Nephron progenitor cell (in vitro differentiated cells): ENCODE measurements around the gene BLVRB.
A peak's percentile ranks its signal among the peaks of the same experiment; 100 is the strongest.

Source experiments
- DNase-seq: peaks from one replicate; pipeline ENCODE4 v3.0.0; 2021
- H3K27ac Mint-ChIP-seq: 2 replicates; pipeline ENCODE4 v1.8.0; 2021; ENCODE audit warnings: mild to moderate bottlenecking, moderate library complexity, mixed read lengths
- H3K27me3 Mint-ChIP-seq: 2 replicates; pipeline ENCODE4 v1.8.0; 2021; ENCODE audit warnings: mild to moderate bottlenecking, low read depth, mixed read lengths; ENCODE audit not compliant: poor library complexity
- H3K36me3 Mint-ChIP-seq: 2 replicates; pipeline ENCODE4 v1.8.0; 2021; ENCODE audit warnings: low read depth, mixed read lengths
- H3K4me1 Mint-ChIP-seq: 2 replicates; pipeline ENCODE4 v1.8.0; 2021; ENCODE audit warnings: mixed read lengths
- H3K4me3 Mint-ChIP-seq: 2 replicates; pipeline ENCODE4 v1.8.0; 2021; ENCODE audit warnings: mild to moderate bottlenecking, moderate library complexity, mixed read lengths
- H3K9me3 Mint-ChIP-seq: 2 replicates; pipeline ENCODE4 v1.8.0; 2021; ENCODE audit warnings: mild to moderate bottlenecking, moderate library complexity, mixed read lengths
- TF ChIP-seq, protein P1 (sequence below): fragments of 200-600 bp; sonication (generic); IDR thresholded peaks from 2 replicates; pipeline ENCODE4 v1.5.0; 2021; ENCODE audit warnings: antibody characterized with exemption

BLVRB gene

GRCh38 chr19:40474737-40475136, 9.2 kb upstream of the BLVRB start:
- H3K9me3 Mint-ChIP-seq = no peaks in the 10 kb centered on the region
- peaks cover 35% of the 10 kb centered on the region for H3K27me3 Mint-ChIP-seq
- no peak overlapping the region for H3K4me3 Mint-ChIP-seq
- no peaks in the 10 kb centered on the region for H3K4me1 Mint-ChIP-seq
- no peaks in the 10 kb centered on the region for H3K36me3 Mint-ChIP-seq
- TF ChIP-seq, protein P1, sequence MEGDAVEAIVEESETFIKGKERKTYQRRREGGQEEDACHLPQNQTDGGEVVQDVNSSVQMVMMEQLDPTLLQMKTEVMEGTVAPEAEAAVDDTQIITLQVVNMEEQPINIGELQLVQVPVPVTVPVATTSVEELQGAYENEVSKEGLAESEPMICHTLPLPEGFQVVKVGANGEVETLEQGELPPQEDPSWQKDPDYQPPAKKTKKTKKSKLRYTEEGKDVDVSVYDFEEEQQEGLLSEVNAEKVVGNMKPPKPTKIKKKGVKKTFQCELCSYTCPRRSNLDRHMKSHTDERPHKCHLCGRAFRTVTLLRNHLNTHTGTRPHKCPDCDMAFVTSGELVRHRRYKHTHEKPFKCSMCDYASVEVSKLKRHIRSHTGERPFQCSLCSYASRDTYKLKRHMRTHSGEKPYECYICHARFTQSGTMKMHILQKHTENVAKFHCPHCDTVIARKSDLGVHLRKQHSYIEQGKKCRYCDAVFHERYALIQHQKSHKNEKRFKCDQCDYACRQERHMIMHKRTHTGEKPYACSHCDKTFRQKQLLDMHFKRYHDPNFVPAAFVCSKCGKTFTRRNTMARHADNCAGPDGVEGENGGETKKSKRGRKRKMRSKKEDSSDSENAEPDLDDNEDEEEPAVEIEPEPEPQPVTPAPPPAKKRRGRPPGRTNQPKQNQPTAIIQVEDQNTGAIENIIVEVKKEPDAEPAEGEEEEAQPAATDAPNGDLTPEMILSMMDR = no peak
- H3K27ac Mint-ChIP-seq = no peak overlapping the region
- DNase-seq = no peak

- peaks cover 44% of the 10 kb centered on the region for H3K27me3 Mint-ChIP-seq
- H3K36me3 Mint-ChIP-seq = no peaks in the 10 kb centered on the region
- H3K9me3 Mint-ChIP-seq = no peaks in the 10 kb centered on the region
- H3K4me1 Mint-ChIP-seq = no peaks in the 10 kb centered on the region
- no peak for DNase-seq
- no peak overlapping the region for H3K27ac Mint-ChIP-seq
- TF ChIP-seq, protein P1 = no peak
- H3K4me3 Mint-ChIP-seq = no peak overlapping the region
Measured at GRCh38 chr19:40472516-40472915, 7.0 kb upstream of the BLVRB start.

DNA sequence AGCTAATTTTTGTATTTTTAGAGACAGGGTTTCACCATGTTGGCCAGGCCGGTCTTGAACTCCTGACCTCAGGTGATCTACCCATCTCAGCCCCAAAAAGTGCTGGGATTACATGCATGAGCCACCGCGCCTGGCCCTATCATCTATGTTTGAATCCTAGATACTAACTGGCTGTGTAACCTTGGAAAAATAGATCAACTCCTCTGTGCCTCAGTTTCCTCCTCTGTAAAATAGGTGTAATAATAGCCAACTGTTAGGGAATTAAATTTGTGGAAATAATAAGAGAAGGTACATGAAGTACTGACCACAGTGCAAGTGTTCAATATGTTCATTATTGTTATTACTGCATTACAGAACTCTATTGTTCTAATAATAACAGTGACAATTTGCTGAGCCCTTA, 5.6 kb upstream of the BLVRB start:
- peaks cover 47% of the 10 kb centered on the region for H3K27me3 Mint-ChIP-seq
- no peaks in the 10 kb centered on the region for H3K36me3 Mint-ChIP-seq
- TF ChIP-seq, protein P1 = no peak

DNA sequence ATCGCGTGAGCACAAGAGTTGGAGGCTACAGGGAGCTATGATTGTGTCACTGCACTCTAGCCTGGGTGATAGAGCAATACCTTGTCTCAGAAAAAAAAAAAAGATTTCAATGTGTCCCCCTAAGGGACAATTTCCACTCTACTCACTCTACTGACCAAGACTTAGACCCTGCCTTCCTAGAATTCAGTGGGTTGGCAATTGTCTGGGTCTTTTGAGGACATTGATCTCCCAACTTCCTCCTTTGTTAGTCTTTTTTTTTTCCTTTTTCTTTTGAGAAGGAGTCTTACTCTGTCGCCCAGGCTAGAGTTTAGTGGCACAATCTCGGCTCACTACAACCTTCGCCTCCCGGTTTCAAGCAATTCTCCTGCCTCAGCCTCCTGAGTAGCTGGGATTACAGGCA, 3.5 kb upstream of the BLVRB start:
- no peaks in the 10 kb centered on the region for H3K9me3 Mint-ChIP-seq
- H3K27me3 Mint-ChIP-seq = peaks cover 55% of the 10 kb centered on the region
- no peaks in the 10 kb centered on the region for H3K36me3 Mint-ChIP-seq
- TF ChIP-seq, protein P1 = no peak
- peaks cover 22% of the 10 kb centered on the region for H3K4me1 Mint-ChIP-seq
- DNase-seq = no peak
- no peak overlapping the region for H3K27ac Mint-ChIP-seq
- peak overlapping the region; percentile 39 for H3K4me3 Mint-ChIP-seq

More for the DNA sequence above, 5.6 kb upstream of the BLVRB start:
- Mint-ChIP-seq H3K4me1 (peaks cover 7% of the 10 kb centered on the region), H3K4me3 (no peak overlapping the region), H3K27ac (no peak overlapping the region), H3K9me3 (no peaks in the 10 kb centered on the region)
- no peak for DNase-seq

GRCh38 chr19:40466985-40467734, 1.6 kb upstream of the BLVRB start, which contains the start of gene SPTBN4:
Gene SPTBN4, plus strand, starts transcription at chr19:40467001. Its CDS starts 5,621 bp downstream, at chr19:40472622.
- Mint-ChIP-seq H3K4me1 (peaks cover 22% of the 10 kb centered on the region), H3K27ac (no peak within 1 kb of the TSS), H3K9me3 (no peaks in the 10 kb centered on the region), H3K4me3 (peak within 1 kb of the TSS; percentile 83), H3K36me3 (no peaks in the 10 kb centered on the region), H3K27me3 (peaks cover 55% of the 10 kb centered on the region)
- TF ChIP-seq, protein P1 = no peak
- DNase-seq = peak; percentile 44
